ENCODE data around the gene PLEKHJ1. TPM values are rescaled to one million over a fixed set of nuclear protein-coding genes. Genes with fewer than 3 reads are reported as not detected.

PLEKHJ1 gene
- total RNA-seq, 3 donors from 2014 or later: 132 to 231 (median 189) TPM

GRCh38 chr19:2191456-2192310 is 44.4 kb downstream of the PLEKHJ1 start:
- peaks cover 8% of the 10 kb centered on the region for H3K4me1 ChIP-seq (ENCODE audit: low read depth)

GRCh38 chr19:2190848-2191455 is 45.2 kb downstream of the PLEKHJ1 start:
- intact Hi-C loops (cut with DNase I, micrococcal nuclease): no loop called here
- Histone ChIP-seq H3K9me3 (no peaks in the 10 kb centered on the region), H3K4me1 (ENCODE audit: low read depth) (peaks cover 8% of the 10 kb centered on the region), H3K4me3 (no peak overlapping the region), H3K36me3 (ENCODE audit: low read depth) (no peaks in the 10 kb centered on the region)
- DNase-seq (no peak), ATAC-seq (no peak)
- no peak for TF ChIP-seq CTCF (IDR thresholded peaks at IDR 0.05)

More at GRCh38 chr19:2191456-2192310, 44.4 kb downstream of the PLEKHJ1 start:
- TF ChIP-seq CTCF (IDR thresholded peaks at IDR 0.05): no peak
- DNase-seq (peak in 2 of 3 donors; percentile 56 to 67), ATAC-seq (peak; percentile 80)
- H3K9me3 ChIP-seq: no peaks in the 10 kb centered on the region
- no peaks in the 10 kb centered on the region for H3K36me3 ChIP-seq (ENCODE audit: low read depth)
- intact Hi-C loops (cut with DNase I, micrococcal nuclease): no loop called here
- no peak overlapping the region for H3K4me3 ChIP-seq

- DNase-seq: no peak
- Histone ChIP-seq H3K4me1 (ENCODE audit: low read depth) (peaks cover 8% of the 10 kb centered on the region), H3K4me3 (no peak overlapping the region), H3K36me3 (ENCODE audit: low read depth) (no peaks in the 10 kb centered on the region), H3K9me3 (no peaks in the 10 kb centered on the region)
- no peak for ATAC-seq
- no peak for TF ChIP-seq CTCF (IDR thresholded peaks at IDR 0.05)
- intact Hi-C loops (cut with DNase I, micrococcal nuclease): no loop called here
These were observed 46.2 kb downstream of the PLEKHJ1 start for GRCh38 chr19:2189880-2190279.

- ATAC-seq (no peak), DNase-seq (no peak)
- no peak overlapping the region for H3K4me3 ChIP-seq
- no peaks in the 10 kb centered on the region for H3K9me3 ChIP-seq
- intact Hi-C loops (cut with DNase I, micrococcal nuclease): no loop called here
- no peaks in the 10 kb centered on the region for H3K36me3 ChIP-seq (ENCODE audit: low read depth)
- TF ChIP-seq CTCF (IDR thresholded peaks at IDR 0.05): no peak
- peaks cover 8% of the 10 kb centered on the region for H3K4me1 ChIP-seq (ENCODE audit: low read depth)
These were observed 47.3 kb downstream of the PLEKHJ1 start for GRCh38 chr19:2188708-2189385.

- ATAC-seq: no peak
- no peak for DNase-seq
- Histone ChIP-seq H3K4me3 (no peak overlapping the region), H3K4me1 (ENCODE audit: low read depth) (peaks cover 8% of the 10 kb centered on the region), H3K36me3 (ENCODE audit: low read depth) (no peaks in the 10 kb centered on the region), H3K9me3 (no peaks in the 10 kb centered on the region)
- TF ChIP-seq CTCF (IDR thresholded peaks at IDR 0.05): no peak
- intact Hi-C loops (cut with DNase I, micrococcal nuclease): no loop called here
These were observed 49.0 kb downstream of the PLEKHJ1 start for GRCh38 chr19:2187159-2187558.
